Stimulated activated CD4-positive, alpha-beta T cell treated with anti-CD3 and anti-CD28 coated beads, Interleukin-2, amount 100 ng/mL, for 4 hours (primary cell): ENCODE measurements around the gene CACYBP.

Experiments
- DNase-seq: peaks from one replicate; pipeline ENCODE4 v3.0.0-alpha.2; 2020; ENCODE audit warnings: low read depth

Gene CACYBP, protein sequence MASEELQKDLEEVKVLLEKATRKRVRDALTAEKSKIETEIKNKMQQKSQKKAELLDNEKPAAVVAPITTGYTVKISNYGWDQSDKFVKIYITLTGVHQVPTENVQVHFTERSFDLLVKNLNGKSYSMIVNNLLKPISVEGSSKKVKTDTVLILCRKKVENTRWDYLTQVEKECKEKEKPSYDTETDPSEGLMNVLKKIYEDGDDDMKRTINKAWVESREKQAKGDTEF

DNA sequence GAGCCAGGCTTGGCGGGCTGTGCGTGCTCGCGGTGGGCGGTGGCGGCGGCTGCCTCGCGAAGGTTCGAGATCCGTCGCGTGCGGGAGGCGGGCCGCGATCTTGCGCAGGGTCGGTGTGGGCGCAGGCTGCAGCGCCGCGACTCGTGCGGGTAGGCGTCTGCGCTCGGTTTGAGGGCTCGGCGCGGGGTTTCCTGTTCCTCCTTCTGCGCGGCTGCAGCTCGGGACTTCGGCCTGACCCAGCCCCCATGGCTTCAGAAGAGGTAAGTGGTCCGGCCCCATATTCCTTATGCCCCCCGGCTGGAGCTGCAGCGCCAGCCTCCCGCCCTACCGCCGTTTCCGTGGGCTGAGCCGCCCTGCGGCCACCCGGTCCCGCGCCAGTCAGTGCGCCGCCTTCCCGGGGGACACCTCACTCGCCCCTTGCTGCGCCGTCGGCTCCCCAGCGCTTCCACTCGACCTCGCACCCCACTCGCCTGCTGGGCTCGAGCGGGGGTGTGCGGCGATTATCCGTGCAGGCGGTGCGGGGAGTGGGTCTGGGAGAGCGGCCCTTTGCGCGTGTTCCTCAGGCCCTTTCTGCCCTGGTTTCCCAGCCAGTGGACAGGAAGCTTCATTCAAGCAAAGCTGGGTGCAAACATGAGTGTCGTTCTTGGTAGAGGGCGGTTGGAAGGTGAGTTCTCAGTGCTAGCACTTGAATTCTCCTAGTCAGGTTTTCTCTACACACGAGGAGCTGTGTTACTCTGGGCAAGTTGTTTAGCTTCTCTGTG is at the start of gene CACYBP:
CACYBP (plus strand) TSS at position 12 of the 761 bp plus-strand sequence; CDS start at position 246, 234 bp downstream.
- no peak for DNase-seq

DNA sequence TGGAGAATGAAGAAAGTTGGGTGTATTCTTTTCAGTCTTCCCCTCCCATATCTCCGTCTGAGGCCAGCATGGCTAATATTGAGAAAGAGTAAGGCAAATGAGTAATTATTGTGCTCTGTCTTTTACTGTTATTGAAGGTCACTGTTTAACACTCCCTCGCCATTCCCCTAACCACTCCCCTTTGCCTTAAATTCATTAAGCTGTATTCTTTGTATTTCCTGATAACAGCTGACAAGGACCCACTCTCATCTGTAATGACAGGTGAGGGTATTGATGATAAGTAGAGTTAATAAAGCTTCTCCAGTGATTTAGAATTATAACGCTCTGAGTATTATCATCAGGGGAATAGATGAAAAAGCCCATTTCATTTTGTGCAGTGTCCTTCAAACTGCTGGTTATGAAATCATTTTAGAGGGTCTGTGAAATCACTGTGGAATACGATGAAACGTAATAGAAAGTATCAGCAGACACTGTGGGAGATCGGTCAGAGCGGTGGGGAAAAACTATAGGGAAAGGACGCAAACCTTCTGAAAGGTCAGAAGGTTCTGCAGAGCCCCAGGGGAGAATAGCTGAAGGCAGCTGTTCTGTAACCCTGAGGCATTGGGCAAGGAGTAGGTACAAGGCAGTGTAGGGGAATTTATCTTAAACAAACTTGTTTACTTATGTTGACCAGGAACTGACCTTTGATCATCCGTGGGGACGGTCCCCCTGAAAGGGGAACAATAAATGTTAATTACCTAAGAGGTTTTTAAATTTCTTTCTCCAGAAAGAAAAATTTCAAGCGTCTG is 46.3 kb upstream of the CACYBP start:
- no peak for DNase-seq

DNA sequence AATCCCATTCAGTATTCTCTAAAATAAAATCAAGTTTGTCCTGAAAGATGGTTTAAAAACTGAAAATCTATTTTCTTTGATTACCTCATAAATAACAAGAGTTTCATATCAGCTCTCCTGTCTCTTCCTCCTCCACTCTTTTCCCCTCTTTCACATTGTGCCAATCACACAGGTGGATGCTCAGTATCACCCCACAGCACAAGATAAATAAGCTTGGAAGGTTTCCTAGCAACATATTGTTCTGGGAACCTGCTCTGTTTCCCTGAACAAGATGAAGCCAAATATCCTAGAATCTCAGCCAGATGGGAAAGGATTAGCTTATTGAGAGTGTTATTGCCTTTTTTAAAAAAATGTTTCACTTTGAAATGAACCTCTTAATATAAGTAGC is 45.7 kb upstream of the CACYBP start:
- DNase-seq, result no peak

DNA sequence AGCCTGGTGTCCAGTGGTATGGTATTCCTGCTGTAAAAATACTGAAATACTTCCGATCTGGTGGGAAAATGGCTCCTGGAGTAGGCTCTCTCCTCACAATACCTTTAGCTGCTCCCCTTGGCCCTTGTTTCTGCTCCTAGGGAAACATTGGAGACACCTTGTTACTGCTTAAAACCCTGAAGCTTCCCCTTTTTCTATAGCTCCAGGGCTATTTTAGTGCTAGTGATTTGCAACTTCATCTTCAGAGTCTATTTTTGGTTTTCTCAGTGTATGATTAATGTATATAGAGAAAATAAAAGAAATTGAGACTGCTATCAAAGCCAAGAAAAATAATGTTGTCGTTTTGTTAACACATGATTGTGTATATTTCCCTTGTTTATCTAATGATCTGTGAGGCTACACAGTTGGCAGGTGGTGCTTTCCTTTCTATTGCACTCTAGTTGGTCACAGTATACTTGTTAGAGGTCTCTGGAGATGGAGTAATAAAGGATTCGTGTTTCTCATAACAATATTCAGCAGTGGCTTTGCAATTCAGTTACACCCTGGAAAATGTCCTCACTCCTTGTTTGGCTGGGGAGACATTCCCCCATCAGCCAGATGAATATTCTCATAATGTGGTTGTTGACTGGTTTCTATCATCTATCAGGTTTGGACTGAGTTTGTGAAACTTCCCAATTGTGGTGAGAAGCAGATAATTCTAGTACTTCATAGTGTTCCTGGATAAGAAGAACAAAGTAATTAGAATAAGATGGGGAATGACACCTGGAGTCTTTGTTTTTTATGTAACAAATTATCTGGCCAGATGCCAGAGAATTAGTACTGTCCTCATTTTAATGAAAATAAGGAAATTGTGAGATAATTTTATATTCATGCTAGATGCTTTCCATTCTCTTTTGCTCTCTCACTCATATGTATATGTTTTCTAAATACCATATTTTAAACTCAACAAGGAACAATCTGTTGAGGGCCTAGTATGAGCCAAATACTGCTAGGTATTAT is 44.8 kb upstream of the CACYBP start:
- DNase-seq, result no peak

DNA sequence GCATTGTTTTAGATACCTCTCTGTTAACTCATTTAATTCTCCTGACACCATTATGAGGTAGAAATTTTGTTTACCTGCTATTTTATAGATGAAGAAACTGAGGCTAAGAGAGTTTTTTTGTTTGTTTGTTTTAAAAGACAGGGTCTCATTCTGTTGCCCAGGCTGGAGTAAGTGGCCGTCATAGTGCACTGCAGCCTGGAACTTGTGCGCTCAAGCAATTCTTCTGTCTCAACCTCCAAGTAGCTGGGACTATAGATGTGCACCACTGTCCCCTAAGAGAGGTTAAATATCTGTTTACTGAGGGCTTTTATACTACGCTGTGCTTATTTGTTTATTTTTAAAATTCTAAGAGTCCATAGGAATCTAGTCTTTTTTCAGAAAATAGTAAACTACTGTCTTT is 43.7 kb upstream of the CACYBP start:
- no peak for DNase-seq

DNA sequence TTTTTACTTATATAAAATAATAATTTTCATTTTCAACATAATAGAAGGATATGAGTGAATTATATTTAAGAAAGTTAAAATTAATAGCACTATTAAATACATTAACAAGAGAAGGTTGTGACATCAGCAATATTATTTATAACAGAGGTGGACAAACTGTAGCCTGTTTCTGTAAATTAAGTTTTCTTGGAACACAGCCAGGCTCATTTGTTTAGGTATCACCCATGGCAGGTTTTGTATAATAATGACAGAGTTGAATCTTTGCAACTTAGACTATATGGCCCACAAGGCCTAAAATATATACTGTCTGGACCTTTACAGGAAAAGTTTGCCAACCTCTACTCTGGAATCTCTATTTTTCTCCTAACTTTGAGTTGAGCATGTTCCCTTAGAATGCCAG is 42.8 kb upstream of the CACYBP start:
- no peak for DNase-seq

DNA sequence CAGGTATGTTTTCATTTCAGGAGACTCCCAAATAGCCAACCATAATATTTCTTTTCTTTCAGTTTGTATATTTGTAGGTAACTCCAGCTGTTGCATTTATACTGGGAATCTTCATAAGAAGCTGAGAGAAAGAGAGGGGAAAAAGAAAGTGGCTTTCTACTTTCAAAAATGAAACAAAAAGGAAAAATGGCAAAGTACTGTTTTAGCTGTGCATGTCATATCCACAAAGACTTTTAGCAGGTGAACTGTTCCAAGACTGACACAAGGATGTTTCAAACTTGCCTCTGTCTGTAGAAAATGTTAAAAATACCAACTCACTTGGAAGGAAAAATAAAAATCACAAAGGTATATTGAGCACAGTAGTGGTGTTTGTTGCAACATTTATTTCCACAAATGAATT is 41.9 kb upstream of the CACYBP start:
- no peak for DNase-seq

DNA sequence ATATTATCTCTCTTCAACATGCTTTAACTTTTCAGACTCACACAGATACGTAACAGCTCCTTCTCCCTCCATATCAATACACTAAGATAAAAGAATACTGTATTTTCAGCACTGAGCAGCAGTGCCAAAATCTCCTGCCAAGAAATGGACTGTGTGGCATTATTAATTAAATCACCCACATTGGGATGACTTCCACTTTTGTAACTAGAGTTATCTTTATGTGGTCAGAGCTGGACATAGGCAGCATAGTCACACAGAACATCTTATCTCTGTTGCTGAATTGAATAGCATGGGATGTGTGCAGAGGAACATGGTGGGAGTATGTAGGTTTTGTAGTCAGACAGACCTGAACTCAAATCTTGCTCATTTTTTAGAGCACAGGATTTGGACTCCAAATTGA is 41.4 kb upstream of the CACYBP start:
- no peak for DNase-seq

DNA sequence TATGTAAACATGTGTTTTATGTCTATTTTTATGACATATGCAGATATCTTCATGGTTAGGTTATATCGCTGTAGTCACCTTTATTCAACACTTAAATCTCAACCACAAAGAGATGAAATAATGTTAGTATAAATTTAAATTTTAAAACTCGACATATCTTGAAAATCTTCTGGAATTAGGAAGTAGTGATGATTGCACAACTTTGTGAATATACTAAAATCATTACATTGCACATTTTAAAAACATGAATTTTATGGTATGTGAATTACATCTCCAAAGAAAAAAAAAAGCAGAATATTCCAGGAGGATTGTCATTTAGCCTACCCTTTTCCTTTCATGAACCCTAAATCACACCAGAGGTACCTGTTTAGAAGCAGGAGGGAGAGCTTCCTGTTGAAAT is 39.4 kb upstream of the CACYBP start:
- no peak for DNase-seq

DNA sequence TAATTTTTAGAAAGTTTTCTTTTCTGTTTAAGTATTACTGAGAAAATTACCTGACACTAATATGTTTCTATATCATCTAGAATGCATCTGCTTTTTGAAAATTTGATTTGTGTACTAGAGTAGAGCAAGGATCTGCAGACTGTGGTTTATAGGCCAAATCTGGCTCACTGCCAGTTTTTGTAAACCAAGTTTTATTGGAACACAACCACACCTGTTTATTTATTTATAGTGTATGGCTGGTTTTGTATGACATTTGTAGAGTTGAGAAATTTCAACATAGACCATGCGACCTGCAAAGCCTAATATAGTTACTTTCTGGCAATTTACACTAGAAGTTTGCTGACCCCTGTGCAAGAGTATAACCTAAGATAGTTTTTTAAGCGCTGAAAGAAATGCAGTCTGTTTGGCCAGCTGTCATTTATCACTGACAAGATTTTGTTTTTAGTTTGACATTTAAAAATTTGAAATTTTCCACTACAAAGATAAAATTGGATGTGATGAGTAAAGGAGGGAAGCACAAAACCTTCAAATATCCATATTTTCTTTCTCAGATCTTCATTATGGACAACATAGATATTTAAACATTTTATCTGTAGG is 36.1 kb upstream of the CACYBP start:
- no peak for DNase-seq

DNA sequence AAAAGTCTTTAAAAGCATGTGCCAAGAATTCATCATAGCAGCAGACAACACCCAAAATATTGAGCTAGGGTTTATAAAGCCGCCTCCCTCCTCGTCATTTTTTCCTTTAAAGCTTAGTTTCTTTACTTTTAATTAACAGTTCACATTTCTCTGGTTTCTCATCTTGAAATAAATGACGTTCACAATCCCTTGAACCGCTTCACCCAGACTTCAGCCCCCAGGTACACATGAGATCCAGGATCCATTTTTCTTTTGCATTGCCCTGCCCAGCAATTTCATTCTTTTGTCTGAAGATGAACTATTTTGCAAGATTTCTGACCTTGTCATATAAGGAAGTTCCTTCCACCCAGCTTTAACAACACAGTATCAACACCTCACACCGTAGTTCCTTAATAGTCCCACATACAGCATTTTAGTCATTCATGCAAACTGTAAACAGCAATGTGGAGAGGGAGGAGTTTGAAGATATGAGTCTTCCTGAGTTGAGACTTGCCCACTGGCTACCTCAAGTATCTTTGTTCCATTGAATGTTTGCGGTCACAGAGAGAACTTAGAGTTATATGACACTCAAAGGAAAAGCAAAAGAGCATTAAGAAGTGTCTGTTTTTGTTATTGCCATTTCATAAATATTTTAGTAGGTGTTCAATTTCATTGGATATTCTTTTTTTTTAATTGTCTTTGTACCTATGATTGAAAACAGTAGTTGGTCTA is 35.3 kb upstream of the CACYBP start:
- DNase-seq, result no peak

DNA sequence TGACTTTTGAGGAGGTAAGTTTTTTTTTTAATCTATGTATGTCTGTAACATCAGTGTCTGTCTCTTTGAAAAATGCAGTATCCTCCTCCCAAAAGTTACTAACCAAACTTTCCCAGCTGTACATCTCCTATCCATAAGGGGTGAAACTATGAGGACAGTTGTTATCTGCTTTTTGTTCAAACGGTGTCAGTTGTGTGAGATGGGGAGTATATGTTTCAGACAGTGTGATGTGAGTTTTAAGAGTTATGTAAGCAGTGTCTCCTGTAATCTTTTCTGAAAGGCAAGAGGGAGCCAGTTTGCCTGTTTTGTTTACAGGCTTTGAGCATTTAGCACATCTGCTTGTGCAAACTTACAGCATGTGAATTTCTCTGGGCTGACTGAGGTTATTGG is 34.8 kb upstream of the CACYBP start:
- no peak for DNase-seq

DNA sequence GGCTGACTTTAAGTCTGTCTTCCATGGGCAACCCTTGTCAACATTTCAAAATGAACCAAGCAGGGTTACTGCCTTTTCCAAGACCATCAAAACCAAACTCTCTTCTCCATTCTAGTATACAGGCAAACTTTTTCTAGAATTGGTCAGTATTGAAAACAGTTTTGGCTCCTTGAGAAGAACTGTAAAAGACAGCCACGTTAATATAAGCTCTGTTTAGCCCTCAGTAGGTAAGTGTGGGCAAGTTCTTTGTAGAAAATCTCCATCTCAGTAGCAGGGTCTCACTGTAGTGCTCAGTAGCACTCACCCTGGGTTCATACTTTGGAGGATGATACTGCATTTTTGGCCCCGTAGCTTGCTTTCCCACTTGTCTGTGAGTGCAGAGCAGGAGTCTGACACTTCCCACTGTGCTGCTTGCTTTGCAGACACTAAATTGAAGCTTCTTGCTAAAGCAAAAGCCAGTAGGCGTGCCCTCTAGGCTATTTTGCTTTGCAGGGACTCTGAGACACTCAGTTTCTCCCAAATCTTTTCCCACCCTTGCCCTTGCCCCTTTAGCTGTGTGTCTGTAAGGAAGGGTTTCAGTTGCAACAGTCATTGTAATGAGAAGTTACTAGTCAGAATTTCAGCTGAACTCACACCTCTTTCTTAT is 34.3 kb upstream of the CACYBP start:
- DNase-seq, result no peak

DNA sequence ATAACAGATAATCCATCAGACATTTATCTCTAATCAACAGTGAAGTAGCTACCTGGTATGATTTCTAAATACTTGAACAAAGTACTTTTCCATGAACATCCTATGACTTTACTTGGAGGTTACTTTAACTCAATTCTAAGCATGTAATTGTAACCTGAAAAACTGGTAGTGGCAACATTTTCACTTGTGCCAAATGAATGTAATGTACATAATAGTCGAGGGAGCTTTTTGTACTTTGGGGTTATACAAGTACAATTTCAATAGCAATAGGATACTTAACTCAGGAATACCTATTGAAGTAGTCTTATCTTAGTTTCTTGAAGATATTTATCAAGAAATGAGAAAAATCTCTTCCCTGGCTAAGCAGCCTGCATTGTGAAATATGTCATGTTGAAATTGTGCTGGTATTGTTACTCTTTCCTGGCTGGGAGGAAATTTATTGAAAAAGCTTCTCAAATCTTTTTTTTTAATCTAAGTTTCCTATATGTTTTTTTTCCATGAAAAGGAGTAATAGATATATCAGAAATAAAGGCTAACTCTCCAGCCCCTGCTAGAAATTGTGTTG is 33.7 kb upstream of the CACYBP start:
- DNase-seq, result no peak

DNA sequence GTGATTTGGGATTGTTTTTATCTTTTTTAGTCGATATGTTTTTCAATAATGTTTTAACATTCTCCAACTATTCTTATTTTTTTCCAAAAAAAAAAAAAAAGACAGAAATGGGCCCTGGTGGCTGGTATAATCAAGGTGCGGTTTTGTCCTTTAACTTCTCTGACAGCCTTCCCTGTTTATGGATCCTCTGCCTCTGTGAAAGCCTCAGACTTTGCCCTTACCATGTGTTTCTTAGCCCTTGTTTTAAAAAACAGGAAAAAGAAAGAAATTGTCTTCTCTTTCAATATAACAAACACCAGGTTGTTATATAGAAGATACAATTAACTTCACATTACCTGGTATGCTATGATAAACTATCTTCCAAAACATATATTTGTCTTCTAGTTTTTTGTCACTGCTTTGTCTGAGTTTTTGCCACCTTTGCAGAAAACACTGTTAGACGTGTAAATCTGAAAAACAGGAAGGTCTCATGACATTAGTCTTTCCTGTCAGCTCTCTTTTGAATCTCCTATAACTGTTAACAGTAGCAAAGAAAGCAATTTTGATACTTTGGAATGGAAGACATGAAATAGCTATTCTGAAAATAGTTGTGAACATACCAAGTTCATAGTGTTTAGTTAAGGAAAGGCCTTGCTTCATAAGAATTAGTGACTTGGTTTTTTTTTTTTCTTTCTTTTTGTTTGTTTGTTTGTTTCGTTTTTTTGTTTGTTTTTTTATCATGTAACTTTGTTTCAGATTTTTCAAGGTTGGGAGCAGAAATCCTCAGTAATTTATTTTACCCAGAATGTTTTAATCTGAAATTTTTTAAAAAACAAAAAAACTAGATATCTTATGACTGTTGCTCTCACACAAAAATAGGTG is 31.7 kb upstream of the CACYBP start:
- DNase-seq, result no peak

DNA sequence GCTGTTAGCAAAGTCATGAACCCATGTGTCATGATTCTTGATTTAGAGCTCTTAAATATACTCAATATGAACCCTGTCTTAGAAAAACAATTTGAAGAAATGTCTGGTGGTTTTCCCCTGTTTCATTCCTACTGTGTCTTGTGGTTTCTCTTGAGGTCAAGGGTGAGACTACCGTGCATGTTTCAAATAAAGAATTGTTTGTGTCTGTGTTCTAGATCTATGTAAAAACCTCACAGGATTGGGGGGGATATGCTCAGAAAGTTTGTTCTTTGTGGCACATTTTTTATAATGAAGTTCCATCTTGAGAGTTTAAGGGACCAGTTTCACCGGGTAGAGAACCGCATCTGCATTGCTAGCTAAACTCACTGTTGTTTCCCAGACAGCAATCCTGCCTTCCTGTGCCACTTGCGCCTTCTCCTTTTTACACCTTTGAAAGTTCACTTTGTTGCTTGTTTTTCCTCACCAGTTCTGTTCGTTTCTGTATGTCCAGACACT is 30.9 kb upstream of the CACYBP start:
- DNase-seq, result no peak

DNA sequence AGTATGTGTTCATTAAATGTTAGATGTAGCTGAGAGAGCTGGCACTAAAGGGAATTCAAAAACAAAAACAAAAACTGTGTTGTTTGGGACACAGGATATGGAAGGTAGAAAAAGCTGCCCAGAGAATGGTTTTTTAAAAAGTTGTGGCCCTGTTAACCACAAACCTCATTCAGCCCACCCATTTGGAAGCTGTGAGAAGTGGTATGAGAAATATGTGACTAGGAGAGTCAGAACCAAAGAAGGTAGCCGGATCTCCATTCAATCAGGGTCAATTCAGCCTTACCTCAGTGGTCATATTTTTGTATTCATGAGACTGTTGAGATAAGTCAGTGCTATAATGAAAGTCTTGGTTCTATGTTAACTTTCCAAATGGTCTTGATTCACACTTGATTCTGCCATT is 29.8 kb upstream of the CACYBP start:
- DNase-seq, result no peak

DNA sequence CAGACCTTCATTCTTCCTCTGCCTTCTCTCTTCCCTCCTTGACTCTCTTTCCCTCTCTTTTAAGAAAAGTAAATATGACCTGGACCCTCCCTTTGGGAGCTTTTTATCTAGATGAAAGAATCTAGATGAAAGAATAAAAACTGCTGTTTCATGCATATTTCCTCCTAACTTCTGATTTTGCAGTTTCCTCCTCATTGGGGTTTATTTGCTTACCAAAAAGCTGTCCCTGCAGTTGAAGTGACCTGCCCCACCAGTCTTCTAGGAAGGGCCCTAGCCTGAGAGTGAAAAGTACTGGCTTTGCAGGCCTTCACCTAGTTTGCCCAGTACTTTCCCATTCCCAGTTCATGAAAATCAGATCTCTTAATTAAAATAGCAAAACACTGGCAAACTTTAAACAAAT is 28.3 kb upstream of the CACYBP start:
- no peak for DNase-seq

DNA sequence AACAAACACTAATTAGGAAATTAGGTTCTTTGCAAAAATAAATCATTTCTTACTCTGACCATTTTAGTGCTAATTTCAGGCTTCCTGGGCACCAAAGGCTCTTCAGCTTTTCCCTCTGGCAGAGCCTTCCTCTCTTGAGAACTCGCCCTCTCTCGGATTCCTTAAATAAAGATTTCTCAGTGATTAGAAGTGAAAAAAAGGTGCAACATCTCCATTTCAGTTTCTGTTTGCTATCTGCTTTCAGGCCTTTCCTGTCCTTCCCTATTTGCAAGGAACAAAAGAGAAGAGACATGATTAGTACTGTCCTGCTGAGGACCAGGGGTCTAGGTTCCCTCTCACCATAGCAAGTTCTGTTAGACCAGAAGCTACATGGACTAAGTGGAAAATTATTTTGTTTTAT is 27.8 kb upstream of the CACYBP start:
- no peak for DNase-seq
